GM12878 (cell line): ENCODE results near the gene ZNF506. TPM values are rescaled to one million over a fixed set of nuclear protein-coding genes. Genes with fewer than 3 reads are reported as not detected.

ENCODE experiments used
- ATF7 ChIP-seq: fragments of 450-650 bp; IDR thresholded peaks from 2 replicates; pipeline ENCODE4 v1.6.1; 2016; ENCODE audit warnings: low read depth, mild to moderate bottlenecking
- DPF2 ChIP-seq: fragments of 450-650 bp; IDR thresholded peaks from 2 replicates; pipeline ENCODE4 v1.6.1; 2017; ENCODE audit warnings: mild to moderate bottlenecking
- GABPA ChIP-seq: IDR thresholded peaks from 2 replicates; pipeline ENCODE4 v1.6.1; 2014; ENCODE audit warnings: antibody characterized with exemption, low read depth, mild to moderate bottlenecking, inconsistent platforms
- IKZF1 ChIP-seq: fragments of 450-650 bp; conservative IDR thresholded peaks from 2 replicates; pipeline ENCODE4 v1.6.1; 2017; ENCODE audit warnings: antibody characterized with exemption, mild to moderate bottlenecking
- MXI1 ChIP-seq: fragments of 150-350 bp; IDR thresholded peaks from 2 replicates; pipeline ENCODE4 v1.6.1; 2011; ENCODE audit warnings: low read depth, mild to moderate bottlenecking, inconsistent platforms, low read length, improper control_type of control experiment
- RBBP5 ChIP-seq: fragments of 200-600 bp; sonication (generic); conservative IDR thresholded peaks from 2 replicates; pipeline ENCODE4 v1.6.1; 2016
- SREBF2 ChIP-seq: IDR thresholded peaks from 2 replicates; pipeline ENCODE4 v1.6.1; 2012; ENCODE audit warnings: mild to moderate bottlenecking, low read length
- ZBED1 ChIP-seq: IDR thresholded peaks from 2 replicates; pipeline ENCODE4 v1.6.1; 2016; ENCODE audit warnings: borderline replicate concordance
- polyA plus RNA-seq, 11 experiments: library from polyadenylated mRNA; depleted of rRNA in 4 of 11; unstranded in 6 of 11; stranded (reverse) in 5 of 11; fragments of >200 nt; fragmentation: Nextera tagmentation in 4 of 11; fragmentation: Illumina TruSeq in 1 of 11; extraction: Ambion mirVana in 4 of 11; extraction: Trizol in 1 of 11; gene quantifications; 1 replicate in 1 of 11; 2 replicates in 10 of 11; pipeline versions ENCODE4 v1.2.1 to v1.2.3, GENCODE V29; 2011 to 2016; ENCODE audit warnings: inconsistent platforms in 2 of 11, missing spikeins in 2 of 11, low read depth in 1 of 11
- total RNA-seq, 4 experiments: library from RNA; depleted of rRNA in 3 of 4; stranded (reverse); fragments of >200 nt in 3 of 4; fragmentation: Illumina TruSeq in 1 of 4; extraction: Trizol in 1 of 4; gene quantifications; 2 replicates each; pipeline versions ENCODE4 v1.2.1 to v1.2.3, GENCODE V29; 2013 to 2021
- TF ChIP-seq, protein P1 (sequence below): fragments of 450-650 bp; conservative IDR thresholded peaks from 2 replicates; pipeline ENCODE4 v1.6.1; 2017; ENCODE audit warnings: mild to moderate bottlenecking, moderate library complexity
- TF ChIP-seq, protein P2 (sequence below): IDR thresholded peaks from 2 replicates; pipeline ENCODE4 v1.6.1; 2011; ENCODE audit warnings: mild to moderate bottlenecking, low read depth, low read length, moderate library complexity; ENCODE audit not compliant: insufficient replicate concordance
- TF ChIP-seq, protein P3 (sequence below): fragments of 450-650 bp; formaldehyde crosslinking; IDR thresholded peaks from 2 replicates; pipeline ENCODE4 v1.4.0; 2020; ENCODE audit warnings: mild to moderate bottlenecking, moderate library complexity
- TF ChIP-seq, protein P4 (sequence below): fragments of 450-650 bp; IDR thresholded peaks from 2 replicates; pipeline ENCODE4 v1.6.1; 2016; ENCODE audit warnings: mild to moderate bottlenecking, moderate library complexity, borderline replicate concordance
- TF ChIP-seq, protein P5 (sequence below): fragments of 450-650 bp; IDR thresholded peaks from 2 replicates; pipeline ENCODE4 v1.6.1; 2017; ENCODE audit warnings: mild to moderate bottlenecking
- TF ChIP-seq, protein P6 (sequence below): IDR thresholded peaks from 2 replicates; pipeline ENCODE4 v1.6.1; 2012; ENCODE audit warnings: low read depth, low read length, improper control_type of control experiment

The ZNF506 gene
- total and polyA plus RNA-seq, 10 of the 15 experiments (the other 5 are each of a cell fraction or from before 2014, with no cell fraction given): 3.5 to 12.0 (median 7.9) TPM

DNA sequence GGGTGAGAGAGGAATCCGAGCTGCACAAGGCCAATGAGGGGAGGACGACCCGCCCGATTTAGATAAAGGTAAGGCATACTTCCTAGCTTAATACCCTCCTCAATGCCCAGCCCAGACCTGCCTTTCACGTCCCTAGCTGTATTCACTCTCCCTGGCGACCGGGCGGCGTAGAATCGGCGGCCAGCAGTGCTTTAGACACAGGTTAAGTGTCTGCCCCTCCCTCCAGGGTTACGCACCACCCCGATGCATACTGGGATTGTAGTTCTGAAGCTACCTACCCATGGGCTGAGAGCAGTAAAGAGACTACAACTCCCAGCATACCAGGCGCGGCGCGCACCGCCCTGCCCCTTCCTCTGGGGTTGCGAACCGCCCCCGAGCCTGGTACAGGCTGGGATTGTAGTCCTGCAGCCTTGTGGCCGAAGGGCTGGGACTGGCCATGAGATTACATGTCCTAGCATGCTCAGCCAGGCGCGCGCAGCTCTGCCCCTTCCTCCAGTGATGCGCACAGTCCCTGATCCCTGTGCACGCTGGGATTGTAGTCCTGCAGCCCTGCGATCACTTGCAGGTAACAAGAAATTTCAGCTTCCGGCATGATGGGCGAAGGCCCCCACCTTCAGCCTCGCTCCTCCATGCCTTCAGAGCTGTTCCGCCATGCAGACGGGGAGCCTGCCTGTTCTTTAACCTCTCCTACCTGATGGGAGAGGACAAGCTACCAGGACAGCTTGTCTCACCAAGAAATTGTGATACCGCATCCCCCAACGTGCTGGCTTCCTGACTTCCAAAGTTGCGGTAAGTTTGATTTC is 45.1 kb downstream of the ZNF506 start (continued):
- TF ChIP-seq, protein P1, sequence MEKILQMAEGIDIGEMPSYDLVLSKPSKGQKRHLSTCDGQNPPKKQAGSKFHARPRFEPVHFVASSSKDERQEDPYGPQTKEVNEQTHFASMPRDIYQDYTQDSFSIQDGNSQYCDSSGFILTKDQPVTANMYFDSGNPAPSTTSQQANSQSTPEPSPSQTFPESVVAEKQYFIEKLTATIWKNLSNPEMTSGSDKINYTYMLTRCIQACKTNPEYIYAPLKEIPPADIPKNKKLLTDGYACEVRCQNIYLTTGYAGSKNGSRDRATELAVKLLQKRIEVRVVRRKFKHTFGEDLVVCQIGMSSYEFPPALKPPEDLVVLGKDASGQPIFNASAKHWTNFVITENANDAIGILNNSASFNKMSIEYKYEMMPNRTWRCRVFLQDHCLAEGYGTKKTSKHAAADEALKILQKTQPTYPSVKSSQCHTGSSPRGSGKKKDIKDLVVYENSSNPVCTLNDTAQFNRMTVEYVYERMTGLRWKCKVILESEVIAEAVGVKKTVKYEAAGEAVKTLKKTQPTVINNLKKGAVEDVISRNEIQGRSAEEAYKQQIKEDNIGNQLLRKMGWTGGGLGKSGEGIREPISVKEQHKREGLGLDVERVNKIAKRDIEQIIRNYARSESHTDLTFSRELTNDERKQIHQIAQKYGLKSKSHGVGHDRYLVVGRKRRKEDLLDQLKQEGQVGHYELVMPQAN: peak; percentile 62
- TF ChIP-seq, protein P2, sequence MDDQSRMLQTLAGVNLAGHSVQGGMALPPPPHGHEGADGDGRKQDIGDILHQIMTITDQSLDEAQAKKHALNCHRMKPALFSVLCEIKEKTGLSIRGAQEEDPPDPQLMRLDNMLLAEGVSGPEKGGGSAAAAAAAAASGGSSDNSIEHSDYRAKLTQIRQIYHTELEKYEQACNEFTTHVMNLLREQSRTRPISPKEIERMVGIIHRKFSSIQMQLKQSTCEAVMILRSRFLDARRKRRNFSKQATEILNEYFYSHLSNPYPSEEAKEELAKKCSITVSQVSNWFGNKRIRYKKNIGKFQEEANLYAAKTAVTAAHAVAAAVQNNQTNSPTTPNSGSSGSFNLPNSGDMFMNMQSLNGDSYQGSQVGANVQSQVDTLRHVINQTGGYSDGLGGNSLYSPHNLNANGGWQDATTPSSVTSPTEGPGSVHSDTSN: no peak
- TF ChIP-seq ATF7: no peak; the same call in 1 of the 2 replicates
- peak; percentile 57; the same call in 1 of the 2 replicates for TF ChIP-seq MXI1
- no peak for TF ChIP-seq RBBP5
- TF ChIP-seq, protein P3, sequence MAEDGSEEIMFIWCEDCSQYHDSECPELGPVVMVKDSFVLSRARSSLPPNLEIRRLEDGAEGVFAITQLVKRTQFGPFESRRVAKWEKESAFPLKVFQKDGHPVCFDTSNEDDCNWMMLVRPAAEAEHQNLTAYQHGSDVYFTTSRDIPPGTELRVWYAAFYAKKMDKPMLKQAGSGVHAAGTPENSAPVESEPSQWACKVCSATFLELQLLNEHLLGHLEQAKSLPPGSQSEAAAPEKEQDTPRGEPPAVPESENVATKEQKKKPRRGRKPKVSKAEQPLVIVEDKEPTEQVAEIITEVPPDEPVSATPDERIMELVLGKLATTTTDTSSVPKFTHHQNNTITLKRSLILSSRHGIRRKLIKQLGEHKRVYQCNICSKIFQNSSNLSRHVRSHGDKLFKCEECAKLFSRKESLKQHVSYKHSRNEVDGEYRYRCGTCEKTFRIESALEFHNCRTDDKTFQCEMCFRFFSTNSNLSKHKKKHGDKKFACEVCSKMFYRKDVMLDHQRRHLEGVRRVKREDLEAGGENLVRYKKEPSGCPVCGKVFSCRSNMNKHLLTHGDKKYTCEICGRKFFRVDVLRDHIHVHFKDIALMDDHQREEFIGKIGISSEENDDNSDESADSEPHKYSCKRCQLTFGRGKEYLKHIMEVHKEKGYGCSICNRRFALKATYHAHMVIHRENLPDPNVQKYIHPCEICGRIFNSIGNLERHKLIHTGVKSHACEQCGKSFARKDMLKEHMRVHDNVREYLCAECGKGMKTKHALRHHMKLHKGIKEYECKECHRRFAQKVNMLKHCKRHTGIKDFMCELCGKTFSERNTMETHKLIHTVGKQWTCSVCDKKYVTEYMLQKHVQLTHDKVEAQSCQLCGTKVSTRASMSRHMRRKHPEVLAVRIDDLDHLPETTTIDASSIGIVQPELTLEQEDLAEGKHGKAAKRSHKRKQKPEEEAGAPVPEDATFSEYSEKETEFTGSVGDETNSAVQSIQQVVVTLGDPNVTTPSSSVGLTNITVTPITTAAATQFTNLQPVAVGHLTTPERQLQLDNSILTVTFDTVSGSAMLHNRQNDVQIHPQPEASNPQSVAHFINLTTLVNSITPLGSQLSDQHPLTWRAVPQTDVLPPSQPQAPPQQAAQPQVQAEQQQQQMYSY (CRISPR knock-in tag): no peak
- TF ChIP-seq, protein P4, sequence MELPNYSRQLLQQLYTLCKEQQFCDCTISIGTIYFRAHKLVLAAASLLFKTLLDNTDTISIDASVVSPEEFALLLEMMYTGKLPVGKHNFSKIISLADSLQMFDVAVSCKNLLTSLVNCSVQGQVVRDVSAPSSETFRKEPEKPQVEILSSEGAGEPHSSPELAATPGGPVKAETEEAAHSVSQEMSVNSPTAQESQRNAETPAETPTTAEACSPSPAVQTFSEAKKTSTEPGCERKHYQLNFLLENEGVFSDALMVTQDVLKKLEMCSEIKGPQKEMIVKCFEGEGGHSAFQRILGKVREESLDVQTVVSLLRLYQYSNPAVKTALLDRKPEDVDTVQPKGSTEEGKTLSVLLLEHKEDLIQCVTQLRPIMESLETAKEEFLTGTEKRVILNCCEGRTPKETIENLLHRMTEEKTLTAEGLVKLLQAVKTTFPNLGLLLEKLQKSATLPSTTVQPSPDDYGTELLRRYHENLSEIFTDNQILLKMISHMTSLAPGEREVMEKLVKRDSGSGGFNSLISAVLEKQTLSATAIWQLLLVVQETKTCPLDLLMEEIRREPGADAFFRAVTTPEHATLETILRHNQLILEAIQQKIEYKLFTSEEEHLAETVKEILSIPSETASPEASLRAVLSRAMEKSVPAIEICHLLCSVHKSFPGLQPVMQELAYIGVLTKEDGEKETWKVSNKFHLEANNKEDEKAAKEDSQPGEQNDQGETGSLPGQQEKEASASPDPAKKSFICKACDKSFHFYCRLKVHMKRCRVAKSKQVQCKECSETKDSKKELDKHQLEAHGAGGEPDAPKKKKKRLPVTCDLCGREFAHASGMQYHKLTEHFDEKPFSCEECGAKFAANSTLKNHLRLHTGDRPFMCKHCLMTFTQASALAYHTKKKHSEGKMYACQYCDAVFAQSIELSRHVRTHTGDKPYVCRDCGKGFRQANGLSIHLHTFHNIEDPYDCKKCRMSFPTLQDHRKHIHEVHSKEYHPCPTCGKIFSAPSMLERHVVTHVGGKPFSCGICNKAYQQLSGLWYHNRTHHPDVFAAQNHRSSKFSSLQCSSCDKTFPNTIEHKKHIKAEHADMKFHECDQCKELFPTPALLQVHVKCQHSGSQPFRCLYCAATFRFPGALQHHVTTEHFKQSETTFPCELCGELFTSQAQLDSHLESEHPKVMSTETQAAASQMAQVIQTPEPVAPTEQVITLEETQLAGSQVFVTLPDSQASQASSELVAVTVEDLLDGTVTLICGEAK: peak; percentile 85; the same call in 1 of the 2 replicates
- TF ChIP-seq, protein P5, sequence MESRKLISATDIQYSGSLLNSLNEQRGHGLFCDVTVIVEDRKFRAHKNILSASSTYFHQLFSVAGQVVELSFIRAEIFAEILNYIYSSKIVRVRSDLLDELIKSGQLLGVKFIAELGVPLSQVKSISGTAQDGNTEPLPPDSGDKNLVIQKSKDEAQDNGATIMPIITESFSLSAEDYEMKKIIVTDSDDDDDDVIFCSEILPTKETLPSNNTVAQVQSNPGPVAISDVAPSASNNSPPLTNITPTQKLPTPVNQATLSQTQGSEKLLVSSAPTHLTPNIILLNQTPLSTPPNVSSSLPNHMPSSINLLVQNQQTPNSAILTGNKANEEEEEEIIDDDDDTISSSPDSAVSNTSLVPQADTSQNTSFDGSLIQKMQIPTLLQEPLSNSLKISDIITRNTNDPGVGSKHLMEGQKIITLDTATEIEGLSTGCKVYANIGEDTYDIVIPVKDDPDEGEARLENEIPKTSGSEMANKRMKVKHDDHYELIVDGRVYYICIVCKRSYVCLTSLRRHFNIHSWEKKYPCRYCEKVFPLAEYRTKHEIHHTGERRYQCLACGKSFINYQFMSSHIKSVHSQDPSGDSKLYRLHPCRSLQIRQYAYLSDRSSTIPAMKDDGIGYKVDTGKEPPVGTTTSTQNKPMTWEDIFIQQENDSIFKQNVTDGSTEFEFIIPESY: no peak
- TF ChIP-seq GABPA: peak; percentile 85
- no peak for TF ChIP-seq ZBED1
- peak; percentile 99 for TF ChIP-seq IKZF1
- 0 out of 2 replicates have a peak, but pooled peaks have one; percentile 14 for TF ChIP-seq DPF2
- no peak for TF ChIP-seq SREBF2
- TF ChIP-seq, protein P6, sequence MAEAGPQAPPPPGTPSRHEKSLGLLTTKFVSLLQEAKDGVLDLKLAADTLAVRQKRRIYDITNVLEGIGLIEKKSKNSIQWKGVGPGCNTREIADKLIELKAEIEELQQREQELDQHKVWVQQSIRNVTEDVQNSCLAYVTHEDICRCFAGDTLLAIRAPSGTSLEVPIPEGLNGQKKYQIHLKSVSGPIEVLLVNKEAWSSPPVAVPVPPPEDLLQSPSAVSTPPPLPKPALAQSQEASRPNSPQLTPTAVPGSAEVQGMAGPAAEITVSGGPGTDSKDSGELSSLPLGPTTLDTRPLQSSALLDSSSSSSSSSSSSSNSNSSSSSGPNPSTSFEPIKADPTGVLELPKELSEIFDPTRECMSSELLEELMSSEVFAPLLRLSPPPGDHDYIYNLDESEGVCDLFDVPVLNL: 0 out of 2 replicates have a peak, but pooled peaks have one; percentile 50
